ENCODE data around the gene MT1X. TPM values are rescaled to one million over a fixed set of nuclear protein-coding genes. Genes with fewer than 3 reads are reported as not detected.

The MT1X gene
- polyA plus RNA-seq (2011; rRNA removed) = 44.0 and 74.5 TPM in 2 replicates
- 137 and 141 TPM in 2 replicates for polyA plus RNA-seq (2012; cell fraction: cytosol; rRNA removed)
- 101 and 209 TPM in 2 replicates for polyA plus RNA-seq (2012; cell fraction: nucleus; rRNA removed)
- 73.4 to 131 TPM (median 121 TPM) in 3 replicates for polyA plus RNA-seq (2017; fragmentation: RNase III; extraction: RNeasy Plus Mini Kit Qiagen cat#74134 plus additional on column Dnase treatment)
- polyA minus RNA-seq (2011; rRNA and poly(A)+ RNA removed) = 203 and 212 TPM in 2 replicates

DNA sequence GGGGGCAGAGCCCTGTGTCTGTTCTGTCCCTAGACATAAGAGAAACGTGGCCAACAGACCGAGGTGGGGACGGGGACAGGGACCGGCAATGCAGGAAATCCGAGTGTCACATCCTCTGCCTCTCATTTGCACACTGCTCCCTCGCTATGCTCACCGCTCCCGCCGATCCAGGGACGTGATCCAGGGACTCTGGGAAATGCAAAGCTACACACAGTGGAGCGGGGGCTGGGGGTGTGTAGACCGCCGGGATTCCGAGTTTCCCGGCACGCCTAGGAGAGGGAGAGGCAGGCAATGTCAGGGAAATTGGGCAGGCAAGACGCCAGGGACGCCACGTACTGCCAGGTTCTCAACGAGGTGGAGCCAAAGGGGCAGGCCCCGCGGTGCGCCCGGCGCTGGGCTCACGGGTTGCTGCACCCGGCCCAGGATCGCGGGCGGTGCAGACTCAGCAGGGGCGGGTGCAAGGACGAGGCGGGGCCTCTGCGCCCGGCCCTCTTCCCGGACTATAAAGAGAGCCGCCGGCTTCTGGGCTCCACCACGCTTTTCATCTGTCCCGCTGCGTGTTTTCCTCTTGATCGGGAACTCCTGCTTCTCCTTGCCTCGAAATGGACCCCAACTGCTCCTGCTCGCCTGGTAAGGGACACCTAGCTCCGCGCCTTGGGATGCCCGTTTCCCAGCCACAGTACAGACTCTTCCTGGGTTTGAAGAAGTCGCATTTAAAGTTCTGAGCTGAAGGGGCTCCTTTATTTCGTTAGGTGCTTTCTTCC lies at the start of gene MT1X:
MT1X (plus strand) TSS at position 532 of the 764 bp plus-strand sequence; CDS start at position 603, 71 bp downstream.
- 2% methylated on average over 40 of the region's 49 CpGs for WGBS (ENCODE audit: missing lambda C conversion rate)
- POLR2A ChIA-PET = interaction anchor here (0.6 to 6.5 kb wide), 17 partner anchors 10 to 231 kb away, joined by 3 to 185 read pairs (median 5); partner anchors contain the start of genes MT1F, MT2A, NUDT21 and OGFOD1
- Histone ChIP-seq H3K4me3 (peak within 1 kb of the TSS; percentile 60), H3K27ac (peak within 1 kb of the TSS; percentile 84 to 85), H3K9me3 (peaks cover 4% of the 10 kb centered on the region; the same call in 1 of the 3 replicates), H3K4me1 (peaks cover 9% of the 10 kb centered on the region; the same call in 2 of the 3 replicates), H3K4me2 (peak within 1 kb of the TSS; percentile 88)
- DNase-seq (ENCODE audit: low read depth in 1 of 2, low spot score in 1 of 2) (peak; percentile 85 to 89), ATAC-seq (peak; percentile 96 to 99), FAIRE-seq (no peak)
- TF ChIP-seq HOXB5 (CRISPR knock-in tag; IDR thresholded peaks at IDR 0.05) (no peak), MYC (IDR thresholded peaks at IDR 0.05; ENCODE audit: borderline replicate concordance, low read length) (peak; percentile 58; the same call in 1 of the 2 replicates), HEYL (CRISPR knock-in tag; IDR thresholded peaks at IDR 0.05) (no peak), RAD21 (conservative IDR thresholded peaks at IDR 0.05 in 1 of 2, IDR thresholded peaks at IDR 0.05 in 1 of 2) (no peak), HOXB13 (CRISPR knock-in tag; IDR thresholded peaks at IDR 0.05; ENCODE audit: low read depth) (no peak), GATA3 (IDR thresholded peaks at IDR 0.05; ENCODE audit: borderline replicate concordance) (no peak), NFE2L2 (conservative IDR thresholded peaks at IDR 0.05; ENCODE audit: low read length) (no peak), MAFK (IDR thresholded peaks at IDR 0.05; ENCODE audit: partially characterized antibody) (peak; percentile 85), ESRRA (IDR thresholded peaks at IDR 0.05; ENCODE audit: borderline replicate concordance, low read length) (no peak), POLR2A (IDR thresholded peaks at IDR 0.05; ENCODE audit: low read length) (peak; percentile 75), FOSB (CRISPR knock-in tag; IDR thresholded peaks at IDR 0.05) (no peak), JUN (IDR thresholded peaks at IDR 0.05) (peak; percentile 85 to 87), MAZ (IDR thresholded peaks at IDR 0.05; ENCODE audit: borderline replicate concordance, low read depth, low read length) (no peak), EHMT2 (IDR thresholded peaks at IDR 0.05; ENCODE audit: low read depth) (no peak)
- TF ChIP-seq, protein P1, sequence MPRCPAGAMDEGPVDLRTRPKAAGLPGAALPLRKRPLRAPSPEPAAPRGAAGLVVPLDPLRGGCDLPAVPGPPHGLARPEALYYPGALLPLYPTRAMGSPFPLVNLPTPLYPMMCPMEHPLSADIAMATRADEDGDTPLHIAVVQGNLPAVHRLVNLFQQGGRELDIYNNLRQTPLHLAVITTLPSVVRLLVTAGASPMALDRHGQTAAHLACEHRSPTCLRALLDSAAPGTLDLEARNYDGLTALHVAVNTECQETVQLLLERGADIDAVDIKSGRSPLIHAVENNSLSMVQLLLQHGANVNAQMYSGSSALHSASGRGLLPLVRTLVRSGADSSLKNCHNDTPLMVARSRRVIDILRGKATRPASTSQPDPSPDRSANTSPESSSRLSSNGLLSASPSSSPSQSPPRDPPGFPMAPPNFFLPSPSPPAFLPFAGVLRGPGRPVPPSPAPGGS (IDR thresholded peaks at IDR 0.05) = peak; percentile 92
- TF ChIP-seq, protein P2, sequence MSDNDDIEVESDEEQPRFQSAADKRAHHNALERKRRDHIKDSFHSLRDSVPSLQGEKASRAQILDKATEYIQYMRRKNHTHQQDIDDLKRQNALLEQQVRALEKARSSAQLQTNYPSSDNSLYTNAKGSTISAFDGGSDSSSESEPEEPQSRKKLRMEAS (IDR thresholded peaks at IDR 0.05) = peak; percentile 84
- TF ChIP-seq, protein P3, sequence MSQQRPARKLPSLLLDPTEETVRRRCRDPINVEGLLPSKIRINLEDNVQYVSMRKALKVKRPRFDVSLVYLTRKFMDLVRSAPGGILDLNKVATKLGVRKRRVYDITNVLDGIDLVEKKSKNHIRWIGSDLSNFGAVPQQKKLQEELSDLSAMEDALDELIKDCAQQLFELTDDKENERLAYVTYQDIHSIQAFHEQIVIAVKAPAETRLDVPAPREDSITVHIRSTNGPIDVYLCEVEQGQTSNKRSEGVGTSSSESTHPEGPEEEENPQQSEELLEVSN (IDR thresholded peaks at IDR 0.05; ENCODE audit: borderline replicate concordance, low read depth) = peak; percentile 52; the same call in 1 of the 2 replicates
- CTCF ChIA-PET = interaction anchor here (0.7 to 6.2 kb wide), 5 partner anchors 8 to 81 kb away, joined by 4 to 42 read pairs (median 5); partner anchors contain the start of gene MT2A

DNA sequence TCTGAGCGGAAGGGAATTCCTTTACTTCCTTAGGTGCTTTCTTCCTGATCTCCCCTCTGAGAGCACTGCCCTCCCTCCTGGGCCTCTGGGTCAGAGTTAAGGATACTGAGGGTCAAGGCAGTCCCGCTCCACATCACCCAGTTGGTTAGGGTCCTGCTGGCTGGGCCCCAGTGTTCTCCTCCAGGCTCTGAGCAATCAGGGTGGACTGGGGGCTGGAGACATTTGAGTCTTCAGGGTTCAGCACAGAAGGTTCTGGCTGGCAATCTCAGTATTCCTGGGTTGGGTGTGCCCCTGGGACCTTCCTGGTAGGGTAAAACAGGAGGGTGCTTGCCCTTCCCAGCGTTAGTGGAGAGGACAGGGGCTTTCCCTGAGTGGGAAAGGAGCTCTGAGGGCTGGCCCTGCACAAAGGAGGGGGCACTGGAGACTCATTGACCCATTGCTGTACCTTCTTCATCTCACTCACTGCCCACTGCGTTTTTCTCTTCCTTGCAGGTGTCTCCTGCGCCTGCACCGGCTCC lies 49.4 kb upstream of the MT1X start:
- no peak overlapping the region for H3K4me2 ChIP-seq
- FAIRE-seq = no peak
- ChIA-PET POLR2A (interaction anchor here (1.0 kb wide), 1 partner anchor 25 kb away, joined by 4 read pairs; the partner anchor contains the start of gene MT2A), CTCF (interaction anchor here (1.3 to 25.6 kb wide), 2 partner anchors 11 to 23 kb away, joined by 4 to 340 read pairs; partner anchors contain the start of gene MT2A)
- H3K4me3 ChIP-seq = no peak overlapping the region
- peak in 1 of 2 experiments; percentile 12; a peak in 1 of 6 replicates for ATAC-seq
- TF ChIP-seq GATA3 (IDR thresholded peaks at IDR 0.05; ENCODE audit: borderline replicate concordance) = no peak
- TF ChIP-seq CBX8 (IDR thresholded peaks at IDR 0.05) = no peak
- TF ChIP-seq NPAS2 (CRISPR knock-in tag; IDR thresholded peaks at IDR 0.05; ENCODE audit: borderline replicate concordance) = no peak
- TF ChIP-seq RARB (CRISPR knock-in tag; IDR thresholded peaks at IDR 0.05) = no peak
- no peak for TF ChIP-seq ZFP36 (IDR thresholded peaks at IDR 0.05; ENCODE audit: borderline replicate concordance, partially characterized antibody)
- TF ChIP-seq, protein P3 (IDR thresholded peaks at IDR 0.05; ENCODE audit: borderline replicate concordance, low read depth) = no peak
- no peak for TF ChIP-seq RCOR1 (IDR thresholded peaks at IDR 0.05; ENCODE audit: low read depth, low read length)
- TF ChIP-seq, protein P4, sequence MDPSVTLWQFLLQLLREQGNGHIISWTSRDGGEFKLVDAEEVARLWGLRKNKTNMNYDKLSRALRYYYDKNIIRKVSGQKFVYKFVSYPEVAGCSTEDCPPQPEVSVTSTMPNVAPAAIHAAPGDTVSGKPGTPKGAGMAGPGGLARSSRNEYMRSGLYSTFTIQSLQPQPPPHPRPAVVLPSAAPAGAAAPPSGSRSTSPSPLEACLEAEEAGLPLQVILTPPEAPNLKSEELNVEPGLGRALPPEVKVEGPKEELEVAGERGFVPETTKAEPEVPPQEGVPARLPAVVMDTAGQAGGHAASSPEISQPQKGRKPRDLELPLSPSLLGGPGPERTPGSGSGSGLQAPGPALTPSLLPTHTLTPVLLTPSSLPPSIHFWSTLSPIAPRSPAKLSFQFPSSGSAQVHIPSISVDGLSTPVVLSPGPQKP (IDR thresholded peaks at IDR 0.05; ENCODE audit: low read depth, low read length) = no peak
- TF ChIP-seq FOSB (CRISPR knock-in tag; IDR thresholded peaks at IDR 0.05) = no peak
- no peak for TF ChIP-seq TFCP2L1 (CRISPR knock-in tag; IDR thresholded peaks at IDR 0.05)
- TF ChIP-seq KDM1A (IDR thresholded peaks at IDR 0.05; ENCODE audit: low read depth) = no peak
- no peak for TF ChIP-seq MAZ (IDR thresholded peaks at IDR 0.05; ENCODE audit: borderline replicate concordance, low read depth, low read length)
- no peak for TF ChIP-seq ESRRA (IDR thresholded peaks at IDR 0.05; ENCODE audit: borderline replicate concordance, low read length)
- TF ChIP-seq EP300 (IDR thresholded peaks at IDR 0.05) = no peak
- WGBS (ENCODE audit: missing lambda C conversion rate) = 78% methylated on average over 6 of the region's 6 CpGs
- no peaks in the 10 kb centered on the region for H3K4me1 ChIP-seq
- DNase-seq (ENCODE audit: low read depth in 1 of 2, low spot score in 1 of 2) = no peak
- no peaks in the 10 kb centered on the region for H3K9me3 ChIP-seq
- no peak overlapping the region for H3K27ac ChIP-seq
